Muscle layer of duodenum (tissue), 2 donors: ENCODE results near the gene CACNB2.
"Not testable (repeated sequence)": the region's sequence is repeated elsewhere in the genome, so short reads cannot be mapped to it uniquely, and the experiment has no call there.

Experiments
- H3K27ac ChIP-seq: one replicate; pipeline ENCODE4 v1.7.0; 2013; ENCODE audit warnings: mild to moderate bottlenecking, low read length
- H3K27me3 ChIP-seq: one replicate; pipeline ENCODE4 v1.7.0; 2013; ENCODE audit warnings: low read depth, mild to moderate bottlenecking, control low read depth, low read length
- H3K36me3 ChIP-seq, 2 donors: one replicate each; pipeline ENCODE4 v1.7.0; 2013; ENCODE audit warnings: low read length in 2 of 2, control low read depth in 1 of 2, mild to moderate bottlenecking in 1 of 2; ENCODE audit not compliant: insufficient read depth in 2 of 2, control insufficient read depth in 1 of 2
- H3K4me1 ChIP-seq, 2 donors: one replicate each; pipeline ENCODE4 v1.7.0; 2013; ENCODE audit warnings: low read length in 2 of 2, mild to moderate bottlenecking in 2 of 2, control low read depth in 1 of 2, moderate library complexity in 1 of 2; ENCODE audit not compliant: insufficient read depth in 2 of 2, control insufficient read depth in 1 of 2
- H3K4me3 ChIP-seq, 2 donors: one replicate each; pipeline ENCODE4 v1.7.0; 2013; ENCODE audit warnings: low read length in 2 of 2, low read depth in 1 of 2, mild to moderate bottlenecking in 1 of 2
- H3K9me3 ChIP-seq, 2 donors: one replicate each; pipeline ENCODE4 v1.7.0; 2013; ENCODE audit warnings: low read length in 2 of 2, control low read depth in 1 of 2, mild to moderate bottlenecking in 1 of 2; ENCODE audit not compliant: control insufficient read depth in 1 of 2
- donor health status: healthy.

CACNB2 gene

DNA sequence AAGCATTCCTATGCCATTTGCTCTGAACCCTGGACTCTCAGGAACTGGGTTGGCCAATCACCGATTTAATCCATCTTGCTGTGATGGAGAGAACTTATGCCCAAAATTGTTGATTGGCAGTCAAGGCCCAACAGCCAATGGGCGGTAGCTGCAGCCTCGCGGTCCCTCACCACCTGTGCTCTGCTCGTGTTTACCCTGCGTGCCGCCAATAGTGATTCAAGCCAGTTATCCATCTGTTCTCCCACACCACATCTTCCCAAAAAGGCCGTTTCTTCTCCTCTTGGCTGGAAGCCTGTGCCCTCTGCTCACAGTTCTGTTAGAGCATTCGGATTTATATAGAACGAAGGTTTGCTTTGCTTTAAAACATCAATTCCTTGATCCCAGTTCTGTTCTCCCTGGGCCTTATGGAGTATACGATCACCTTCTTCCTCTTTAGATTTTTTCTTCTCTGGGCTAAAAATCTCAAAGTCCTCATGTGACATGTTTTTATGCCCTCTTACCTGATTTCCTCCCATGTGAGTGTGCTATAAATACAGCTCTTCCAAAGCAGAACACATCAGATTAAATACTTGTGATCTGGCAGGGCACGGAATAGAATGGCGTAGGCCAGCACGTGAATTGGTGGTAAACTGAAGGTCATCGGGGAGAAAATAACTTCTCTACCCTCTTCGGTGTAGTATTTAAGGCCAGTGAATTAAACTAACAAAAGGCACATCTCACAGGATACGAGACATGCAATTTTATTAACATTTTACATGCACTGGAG lies 298.3 kb downstream of the CACNB2 start:
- Histone ChIP-seq H3K4me1 (no peaks in the 10 kb centered on the region), H3K4me3 (no peak overlapping the region), H3K27me3 (no peaks in the 10 kb centered on the region), H3K9me3 (no peaks in the 10 kb centered on the region), H3K27ac (no peak overlapping the region), H3K36me3 (no peaks in the 10 kb centered on the region)

DNA sequence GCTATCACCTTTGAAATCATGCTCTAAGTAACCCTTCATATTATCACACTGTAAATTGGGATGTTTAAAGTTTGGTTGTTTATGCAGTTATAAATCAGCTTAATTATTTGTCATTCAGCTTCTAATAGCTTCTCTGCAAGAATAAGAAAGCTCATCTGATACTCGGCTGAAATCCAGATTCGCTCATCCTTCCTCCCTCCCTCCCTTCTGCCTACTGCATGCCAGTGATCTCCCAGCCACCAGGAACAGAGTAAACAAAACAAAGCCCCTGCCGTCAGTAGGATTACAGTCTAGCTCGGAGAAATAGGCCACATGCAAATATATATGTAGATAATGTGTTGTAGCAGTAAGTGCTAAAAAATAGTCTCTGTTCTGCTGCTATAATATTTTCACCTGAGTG lies 299.4 kb downstream of the CACNB2 start:
- H3K27ac ChIP-seq: no peak overlapping the region
- H3K27me3 ChIP-seq: no peaks in the 10 kb centered on the region

DNA sequence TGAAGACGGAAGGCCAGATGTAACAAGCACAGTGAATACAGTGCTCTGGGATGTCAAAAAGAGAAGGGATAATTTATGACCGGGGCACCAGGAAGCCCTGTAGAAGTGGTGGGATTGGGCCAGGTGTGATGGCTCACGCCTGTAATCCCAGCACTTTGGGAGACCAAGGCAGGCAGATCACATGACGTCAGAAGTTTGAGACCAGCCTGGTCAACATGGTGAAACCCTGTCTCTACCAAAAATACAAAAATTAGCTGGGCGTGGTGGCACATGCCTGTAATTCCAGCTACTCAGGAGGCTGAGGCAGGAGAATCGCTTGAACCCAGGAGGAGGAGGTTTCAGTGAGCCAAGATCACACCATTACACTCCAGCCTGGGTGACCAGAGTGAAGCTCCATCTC lies 305.4 kb downstream of the CACNB2 start:
- H3K27me3 ChIP-seq, H3K27ac ChIP-seq, H3K9me3 ChIP-seq, H3K4me3 ChIP-seq, H3K4me1 ChIP-seq, H3K36me3 ChIP-seq: not testable (repeated sequence)

More for the DNA sequence above, 299.4 kb downstream of the CACNB2 start:
- Histone ChIP-seq H3K36me3 (no peaks in the 10 kb centered on the region), H3K4me3 (no peak overlapping the region), H3K9me3 (no peaks in the 10 kb centered on the region), H3K4me1 (no peaks in the 10 kb centered on the region)

DNA sequence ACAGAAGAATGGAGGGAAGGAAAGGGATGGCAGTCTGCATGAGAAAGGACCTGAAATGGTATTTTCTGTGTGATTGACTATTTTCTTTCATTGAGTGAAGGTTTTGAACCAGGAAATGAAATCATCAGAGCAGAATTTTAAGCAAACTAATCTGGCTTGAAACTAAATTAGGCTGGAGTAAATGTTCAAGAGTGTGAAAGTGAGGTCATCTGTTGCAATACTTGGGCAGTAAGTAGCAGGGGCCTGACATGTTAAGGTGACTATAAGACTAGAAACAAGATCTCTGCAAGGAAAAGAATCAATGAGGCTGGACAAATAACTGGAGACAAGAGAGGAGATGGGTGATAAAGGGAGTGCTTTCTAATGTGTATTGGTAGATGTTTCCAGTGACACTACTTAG lies 306.0 kb downstream of the CACNB2 start:
- H3K4me1 ChIP-seq: no peaks in the 10 kb centered on the region
- no peak overlapping the region for H3K27ac ChIP-seq
- no peak overlapping the region for H3K4me3 ChIP-seq
- H3K9me3 ChIP-seq: no peaks in the 10 kb centered on the region
- H3K36me3 ChIP-seq: no peaks in the 10 kb centered on the region
- H3K27me3 ChIP-seq: no peaks in the 10 kb centered on the region

DNA sequence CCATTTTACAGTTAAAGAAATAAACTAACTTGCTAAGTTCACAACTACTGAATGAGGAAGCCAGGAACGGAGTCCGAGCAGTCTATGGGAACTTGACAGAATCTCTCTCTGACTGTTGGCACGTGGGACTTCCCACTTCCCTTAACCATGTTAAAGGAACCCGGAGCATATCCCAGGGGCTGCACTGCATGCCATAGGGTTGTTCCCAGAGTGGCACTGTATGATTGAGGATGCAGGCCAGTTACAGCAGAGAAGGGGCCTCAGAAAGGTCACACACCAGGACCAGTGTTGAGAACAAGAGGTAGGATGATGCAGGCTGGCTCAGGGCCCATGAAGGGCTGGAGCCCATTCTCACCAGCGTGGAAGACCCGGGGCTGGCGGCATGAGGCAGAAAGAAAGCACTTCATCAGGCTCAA lies 309.4 kb downstream of the CACNB2 start:
- Histone ChIP-seq H3K36me3 (no peaks in the 10 kb centered on the region), H3K27me3 (no peaks in the 10 kb centered on the region), H3K27ac (no peak overlapping the region), H3K4me3 (no peak overlapping the region), H3K9me3 (no peaks in the 10 kb centered on the region), H3K4me1 (no peaks in the 10 kb centered on the region)

DNA sequence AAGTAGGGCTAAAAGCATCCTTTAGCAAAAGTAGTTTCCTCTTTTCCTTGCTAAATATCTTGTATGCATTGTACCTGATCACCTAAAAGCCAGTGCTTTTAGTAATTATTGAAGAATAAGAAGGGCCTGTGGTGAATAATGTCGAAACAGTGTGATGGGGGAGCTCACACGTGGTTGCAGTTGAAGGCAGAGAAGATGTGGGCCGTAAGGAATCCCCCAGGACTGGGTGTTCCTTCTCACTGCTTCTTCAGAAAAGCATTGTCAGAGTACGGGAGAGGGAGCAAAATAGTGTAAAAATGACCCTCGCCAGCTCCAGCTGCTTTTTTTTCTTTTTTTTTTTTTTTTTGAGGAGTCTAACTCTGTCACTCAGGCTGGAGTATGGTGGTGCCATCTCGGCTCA lies 310.1 kb downstream of the CACNB2 start:
- no peak overlapping the region for H3K27ac ChIP-seq
- no peaks in the 10 kb centered on the region for H3K36me3 ChIP-seq
- no peaks in the 10 kb centered on the region for H3K27me3 ChIP-seq
- no peaks in the 10 kb centered on the region for H3K9me3 ChIP-seq
- no peak overlapping the region for H3K4me3 ChIP-seq
- H3K4me1 ChIP-seq: no peaks in the 10 kb centered on the region

DNA sequence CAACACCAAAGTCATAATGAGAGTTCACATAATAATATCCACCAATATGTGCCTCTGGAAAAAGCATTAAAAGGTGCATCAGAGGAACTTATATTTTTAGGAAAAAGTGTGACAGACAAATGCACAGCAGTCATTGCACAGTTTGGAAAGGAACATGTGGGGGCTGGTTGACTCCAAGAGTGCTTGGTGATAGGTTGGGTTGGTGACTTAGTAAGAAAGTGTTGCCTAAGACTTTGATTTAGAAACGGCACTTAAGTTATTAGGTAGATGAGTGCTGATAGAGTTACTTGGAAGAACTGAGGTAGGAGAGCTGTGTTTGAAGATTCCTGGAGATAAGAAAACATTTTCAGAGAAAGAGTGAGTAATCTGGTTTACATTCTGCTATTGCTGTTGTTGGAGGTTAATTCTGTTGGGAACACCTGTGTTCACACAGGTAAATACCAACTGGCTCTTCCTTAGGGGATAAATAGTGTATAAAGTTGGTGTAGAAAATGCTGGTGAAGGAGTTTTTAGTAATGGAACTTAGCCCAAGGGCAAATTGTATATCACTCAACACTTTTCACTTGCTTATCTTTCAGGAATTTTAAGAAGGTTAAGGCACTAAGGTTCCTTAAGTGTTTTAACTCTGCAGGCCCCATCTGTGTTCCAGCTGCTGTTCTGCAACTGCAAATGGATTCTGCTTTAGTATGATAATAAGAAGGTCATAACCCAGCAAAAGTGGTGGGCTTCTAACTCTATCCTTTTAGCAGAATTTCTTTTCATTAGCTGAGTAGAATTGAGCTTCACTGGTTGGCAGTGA lies 315.1 kb downstream of the CACNB2 start:
- no peak overlapping the region for H3K27ac ChIP-seq
- no peaks in the 10 kb centered on the region for H3K27me3 ChIP-seq
- H3K36me3 ChIP-seq: no peaks in the 10 kb centered on the region
- no peaks in the 10 kb centered on the region for H3K9me3 ChIP-seq
- no peak overlapping the region for H3K4me3 ChIP-seq
- H3K4me1 ChIP-seq: peaks cover 0 to 3% of the 10 kb centered on the region in 2 donors

DNA sequence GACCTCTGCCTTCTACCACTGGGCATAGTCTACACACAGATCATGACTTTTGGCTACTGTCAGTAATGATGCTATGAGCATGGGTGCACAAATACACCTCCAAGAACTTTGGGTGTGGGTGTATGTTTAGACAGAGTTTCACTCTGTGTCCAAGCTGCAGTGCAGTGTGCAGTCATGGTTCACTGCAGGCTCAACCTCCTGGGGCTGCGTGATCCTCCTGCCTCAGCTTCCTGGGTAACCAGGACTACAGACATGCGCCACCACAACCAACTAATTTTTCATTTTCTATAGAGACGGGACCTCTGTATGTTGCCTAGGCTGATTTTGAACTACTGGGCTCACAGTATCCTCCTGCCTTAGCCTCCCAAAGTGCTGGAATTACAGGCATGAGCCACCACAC lies 316.8 kb downstream of the CACNB2 start:
- H3K27ac ChIP-seq: no peak overlapping the region
- no peaks in the 10 kb centered on the region for H3K9me3 ChIP-seq
- no peaks in the 10 kb centered on the region for H3K36me3 ChIP-seq
- no peak overlapping the region for H3K4me3 ChIP-seq
- no peaks in the 10 kb centered on the region for H3K27me3 ChIP-seq
- H3K4me1 ChIP-seq: peaks cover 0 to 5% of the 10 kb centered on the region in 2 donors

DNA sequence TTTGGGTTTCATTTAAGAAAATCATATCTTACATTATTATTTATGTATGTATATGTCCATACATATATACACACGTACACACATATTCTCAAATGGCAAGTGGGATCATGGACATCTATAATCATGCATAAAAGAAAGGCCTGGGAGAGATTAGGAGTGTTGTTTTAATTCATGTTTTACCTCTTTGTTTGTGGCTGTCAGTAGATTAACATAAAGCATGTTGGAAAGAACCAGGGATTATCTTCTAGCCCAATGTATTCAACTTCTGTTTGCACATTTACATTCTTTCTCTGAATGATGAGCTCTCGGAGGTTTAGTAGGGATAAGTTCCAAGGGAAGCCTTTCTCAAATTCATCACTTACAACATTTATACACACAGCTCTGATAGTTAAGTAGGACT lies 319.8 kb downstream of the CACNB2 start:
- H3K27me3 ChIP-seq: no peaks in the 10 kb centered on the region
- no peak overlapping the region for H3K4me3 ChIP-seq
- no peak overlapping the region for H3K27ac ChIP-seq
- no peaks in the 10 kb centered on the region for H3K36me3 ChIP-seq
- H3K4me1 ChIP-seq: peaks cover 0 to 5% of the 10 kb centered on the region in 2 donors
- no peaks in the 10 kb centered on the region for H3K9me3 ChIP-seq

DNA sequence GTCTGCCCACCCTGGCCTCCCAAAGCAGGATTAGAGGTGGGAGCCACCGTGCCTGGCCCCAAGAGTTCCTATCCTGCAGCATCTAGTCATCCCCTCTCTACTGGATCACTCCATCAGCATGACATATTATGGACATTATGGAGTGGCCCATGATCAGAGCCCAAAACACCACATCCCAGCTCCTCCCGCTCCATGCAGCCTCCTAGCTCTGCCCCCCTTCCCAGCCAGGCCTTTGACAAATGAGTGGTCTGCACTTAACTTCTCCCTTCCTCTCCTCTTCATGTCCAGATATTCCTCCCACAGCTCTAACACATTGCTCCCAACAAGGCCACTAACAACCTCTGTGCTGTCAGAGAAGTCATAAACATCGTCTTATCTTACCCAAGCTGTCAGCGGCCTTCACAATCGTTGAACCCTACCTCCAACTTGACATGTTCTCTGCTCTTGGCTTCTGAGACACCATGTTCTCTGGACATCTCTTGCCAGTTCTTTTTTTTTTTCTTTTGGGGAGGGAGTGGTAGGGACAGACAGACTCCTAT lies 323.5 kb downstream of the CACNB2 start:
- no peaks in the 10 kb centered on the region for H3K27me3 ChIP-seq
- peaks cover 0 to 11% of the 10 kb centered on the region in 2 donors for H3K4me1 ChIP-seq
- no peak overlapping the region for H3K27ac ChIP-seq
- no peaks in the 10 kb centered on the region for H3K9me3 ChIP-seq
- no peak overlapping the region for H3K4me3 ChIP-seq
- H3K36me3 ChIP-seq: no peaks in the 10 kb centered on the region

DNA sequence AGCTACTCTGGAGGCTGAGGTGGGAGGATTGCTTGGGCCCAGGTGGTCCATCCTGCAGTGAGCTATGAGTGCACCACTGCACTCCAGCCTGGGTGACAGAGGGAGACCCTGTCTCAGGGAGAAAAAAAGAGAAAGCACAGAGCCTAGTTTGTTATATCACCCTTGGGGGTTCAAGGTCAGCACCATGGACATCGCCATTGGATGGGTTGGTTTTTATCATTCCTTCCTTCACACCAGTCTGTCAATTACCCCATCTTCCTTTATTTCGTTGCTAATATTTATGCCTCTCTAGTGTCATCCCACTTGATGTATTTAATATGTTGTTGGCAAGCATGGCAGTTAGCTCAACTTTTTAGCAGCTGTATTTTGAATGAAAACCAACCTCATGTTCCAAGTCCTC lies 328.9 kb downstream of the CACNB2 start:
- Histone ChIP-seq H3K4me1 (peaks cover 0 to 10% of the 10 kb centered on the region in 2 donors), H3K4me3 (no peak overlapping the region), H3K36me3 (no peaks in the 10 kb centered on the region), H3K27ac (no peak overlapping the region), H3K9me3 (no peaks in the 10 kb centered on the region), H3K27me3 (no peaks in the 10 kb centered on the region)
